GM21786 (cell line): ENCODE measurements around the gene SLC7A14.

Source experiments
- ATAC-seq: cut with Tn5 transposase; IDR thresholded peaks from one replicate; pipeline ENCODE4 v1.9.1; 2021; ENCODE audit not compliant: unreplicated experiment

Gene SLC7A14

GRCh38 chr3:170431054-170431453, 154.8 kb downstream of the SLC7A14 start:
- no peak for ATAC-seq

GRCh38 chr3:170429050-170429449, 156.8 kb downstream of the SLC7A14 start:
- no peak for ATAC-seq

DNA sequence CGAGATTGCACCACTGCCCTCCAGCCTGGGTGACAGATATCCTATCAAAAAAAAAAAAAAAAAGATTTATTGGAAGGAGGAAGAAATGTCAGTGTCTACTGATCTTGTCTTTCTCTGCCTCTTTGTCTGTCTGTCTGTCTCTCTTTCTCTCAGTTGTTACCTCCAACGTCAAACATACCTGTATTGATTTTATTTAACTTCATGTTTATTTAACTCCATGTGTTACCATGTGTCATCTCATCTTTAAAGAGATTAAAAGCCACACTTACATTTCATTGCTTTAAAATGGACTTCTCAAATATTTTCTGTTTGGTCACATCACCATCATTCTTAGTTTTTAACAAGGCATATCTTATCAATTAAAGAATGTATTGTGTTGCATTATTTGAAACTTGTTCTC, 157.8 kb downstream of the SLC7A14 start:
- ATAC-seq, result no peak

DNA sequence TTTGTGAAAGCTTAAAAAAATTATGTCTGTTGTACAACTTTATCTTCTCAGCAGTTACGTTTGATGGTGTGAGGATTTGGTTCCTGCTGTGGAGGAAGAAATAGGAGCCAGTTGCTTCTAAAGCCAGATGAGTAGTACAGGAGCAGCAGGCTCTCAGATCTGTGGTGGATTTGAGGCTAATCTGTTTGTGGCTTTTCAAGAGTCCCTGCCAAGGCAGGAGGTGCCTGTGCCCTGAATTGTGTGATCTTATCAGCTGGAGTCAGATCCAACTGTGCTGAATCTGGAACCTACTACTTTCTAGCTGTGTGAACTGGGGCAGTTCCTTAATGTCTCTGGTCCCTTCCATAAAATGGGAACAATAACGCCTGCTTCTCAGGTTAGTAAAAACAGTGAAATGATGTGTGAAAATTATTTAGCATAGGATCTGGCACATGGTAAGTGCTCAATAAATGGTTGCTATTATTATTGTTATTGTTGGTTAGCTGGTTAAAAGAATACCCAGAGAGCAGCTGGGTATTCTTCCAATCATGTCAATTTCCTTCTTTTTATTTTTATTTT, 159.6 kb downstream of the SLC7A14 start:
- no peak for ATAC-seq

DNA sequence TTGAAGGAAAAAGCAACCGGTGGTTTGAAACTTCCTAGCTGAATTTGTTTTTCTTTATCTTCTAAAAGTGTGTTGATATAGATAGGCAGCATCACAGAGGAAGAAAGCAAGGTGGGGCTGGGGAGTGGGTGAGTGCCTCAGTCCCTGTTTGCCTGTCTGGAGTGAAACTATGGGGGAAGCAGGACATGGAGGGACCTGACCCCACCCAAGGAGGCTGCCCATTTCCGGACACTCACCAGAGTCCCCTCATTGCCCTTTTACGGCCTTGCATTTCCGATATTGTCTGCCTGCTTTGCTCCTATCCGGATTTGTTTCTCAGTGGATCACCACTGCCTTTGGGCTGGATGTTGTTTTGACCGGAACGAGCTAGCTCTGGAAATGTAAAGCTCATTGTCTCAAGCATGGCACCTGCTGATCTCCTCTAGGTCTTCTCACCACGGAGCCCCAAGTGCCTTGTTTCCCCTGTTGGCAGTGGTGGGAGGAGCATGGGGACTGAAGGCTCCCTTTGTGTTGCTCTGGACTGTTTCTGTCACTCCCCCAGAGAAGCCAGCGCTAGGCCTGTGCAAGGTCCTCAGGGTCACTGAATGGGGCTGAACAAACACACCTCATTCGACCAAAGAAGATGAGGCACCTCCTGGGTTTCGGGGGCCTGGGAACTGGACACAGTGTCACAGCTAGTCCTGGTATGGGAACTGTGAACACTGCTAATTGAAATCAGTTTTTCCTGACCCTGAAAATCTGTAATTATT, 160.2 kb downstream of the SLC7A14 start:
- no peak for ATAC-seq

- no peak for ATAC-seq
Measured at GRCh38 chr3:170424879-170425278, 161.0 kb downstream of the SLC7A14 start.

- ATAC-seq, result no peak
Measured at GRCh38 chr3:170423001-170423615, 162.8 kb downstream of the SLC7A14 start.

DNA sequence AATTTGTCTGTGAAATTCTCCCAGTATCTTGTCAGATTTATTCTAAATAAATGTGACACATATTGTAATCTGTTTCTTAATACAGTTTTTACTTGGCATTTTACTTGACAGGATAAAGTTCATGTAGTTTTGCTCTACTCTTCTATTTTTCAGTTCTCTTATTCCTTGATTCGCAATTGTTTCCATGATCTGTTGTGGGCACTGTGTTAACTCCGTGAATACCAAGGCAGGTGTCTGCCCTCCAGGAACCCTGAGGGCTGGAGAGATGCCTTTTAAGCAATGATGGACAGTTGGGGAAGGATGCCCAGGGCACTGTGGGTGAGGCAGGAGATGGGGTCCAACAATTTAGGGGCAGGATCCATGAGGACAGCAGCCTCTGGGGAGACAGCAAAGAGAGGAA, 164.1 kb downstream of the SLC7A14 start:
- ATAC-seq, result no peak

DNA sequence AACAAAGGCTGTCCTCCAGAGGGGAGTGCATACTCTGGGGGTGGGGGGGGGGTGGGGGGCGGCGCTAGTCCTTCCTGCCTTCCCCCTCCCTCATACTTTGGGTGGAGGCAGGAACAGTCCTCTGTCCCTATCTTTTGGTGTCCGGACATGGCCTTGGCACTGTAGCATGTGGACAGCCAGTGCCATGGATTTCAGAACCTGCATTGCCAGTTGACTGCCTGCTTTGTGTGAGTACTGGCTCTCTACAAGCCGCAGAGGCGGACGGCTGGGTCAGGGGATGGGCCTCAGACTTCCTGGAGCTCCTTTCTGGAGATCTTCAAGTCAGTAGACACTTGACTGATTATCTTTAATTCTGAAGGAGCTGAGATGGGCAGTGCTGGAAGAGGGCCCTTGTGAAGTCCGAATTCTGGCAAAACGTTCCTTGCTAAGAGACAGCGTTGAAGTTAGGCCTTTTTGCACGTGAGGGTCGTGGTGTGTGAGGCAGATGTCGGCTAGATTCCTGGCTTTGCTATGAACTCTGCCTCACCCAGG, 164.7 kb downstream of the SLC7A14 start:
- ATAC-seq, result no peak

DNA sequence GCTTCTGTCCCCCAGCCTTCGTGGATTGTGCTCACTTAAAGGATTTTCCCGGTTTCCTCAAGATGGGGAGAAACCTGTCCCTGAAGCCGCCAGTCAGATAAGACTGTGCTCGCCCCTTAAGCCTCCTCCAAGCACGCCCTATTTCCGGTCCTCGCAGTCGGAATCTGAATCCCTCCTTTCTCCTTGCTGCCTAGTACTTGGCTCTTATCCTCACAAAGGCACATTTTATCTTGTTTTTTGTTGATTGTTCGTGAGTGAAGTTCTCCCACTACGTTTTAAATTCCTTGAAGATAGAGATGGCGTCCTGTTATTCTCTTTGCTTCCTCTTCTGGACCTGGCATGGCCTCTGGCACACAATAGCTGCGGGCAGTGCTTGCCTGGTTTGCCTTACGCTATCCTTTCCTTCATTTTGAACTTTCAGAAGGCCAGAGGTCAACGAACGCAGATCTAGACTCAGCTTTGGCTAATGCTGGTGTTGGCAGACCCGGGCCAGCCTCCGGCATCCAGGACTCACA, 165.5 kb downstream of the SLC7A14 start:
- ATAC-seq, result no peak

- no peak for ATAC-seq
Measured at GRCh38 chr3:170419557-170420087, 166.3 kb downstream of the SLC7A14 start.

GRCh38 chr3:170418422-170419398, 167.2 kb downstream of the SLC7A14 start, which contains the start of gene CLDN11:
Gene CLDN11, plus strand, starts transcription at chr3:170418868. Its CDS starts 199 bp downstream, at chr3:170419067.
- no peak for ATAC-seq

DNA sequence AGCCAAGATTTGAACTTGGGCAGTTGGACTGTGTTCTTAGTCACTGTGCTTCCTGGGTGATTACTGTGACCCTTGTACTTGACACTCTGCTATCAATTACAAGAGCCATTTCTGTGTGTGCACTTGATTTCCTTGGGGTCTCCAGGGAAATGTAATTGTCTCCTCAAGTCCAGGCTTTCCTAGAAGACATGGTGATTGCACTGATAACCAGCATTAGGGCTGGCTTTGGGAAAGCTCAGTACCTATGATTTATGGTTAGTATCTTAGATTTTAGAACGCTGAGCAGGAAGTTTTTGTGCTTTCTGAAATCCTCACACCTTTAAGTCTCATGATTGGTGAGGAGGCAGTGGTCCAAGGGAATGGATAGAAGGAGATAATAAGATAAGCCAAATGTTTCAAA, 168.8 kb downstream of the SLC7A14 start:
- ATAC-seq, result no peak

GRCh38 chr3:170414202-170414663, 171.6 kb downstream of the SLC7A14 start:
- ATAC-seq, result no peak

GRCh38 chr3:170413291-170413690, 172.6 kb downstream of the SLC7A14 start:
- ATAC-seq, result no peak

DNA sequence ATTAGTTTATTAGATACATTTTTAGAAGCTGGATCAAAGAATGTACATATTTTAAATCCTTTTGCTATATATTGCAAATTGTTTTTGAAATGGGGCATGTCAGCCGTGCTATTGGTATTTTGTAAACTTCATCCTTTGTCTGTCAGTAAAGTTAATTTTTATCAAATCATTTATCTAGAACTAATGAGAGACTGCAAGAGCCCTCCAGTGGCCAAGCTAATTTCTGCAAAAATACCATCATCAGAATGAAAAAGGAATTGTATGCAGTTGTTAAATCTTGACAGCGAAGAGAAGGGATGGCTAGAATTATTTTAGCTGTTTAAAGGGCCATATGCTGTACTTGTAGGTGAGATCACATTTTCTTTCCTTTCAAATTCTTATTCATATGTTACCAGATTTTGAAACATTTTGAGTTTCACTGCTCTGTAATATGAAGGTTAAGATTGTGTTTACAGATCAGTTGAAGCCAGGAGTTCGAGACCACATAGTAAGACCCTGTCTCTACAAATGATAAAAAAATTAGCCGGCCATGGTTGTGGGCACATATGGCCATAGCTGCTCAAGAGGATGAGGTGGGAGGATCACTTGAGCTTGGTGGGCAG, 175.3 kb downstream of the SLC7A14 start:
- ATAC-seq, result no peak
